HepG2 (cell line): Measurements from ENCODE around the gene FLYWCH1. TPM values are rescaled to one million over a fixed set of nuclear protein-coding genes. Genes with fewer than 3 reads are reported as not detected.

Experiments
- ATF4 ChIP-seq, 2 experiments: fragments of 450-650 bp in 1 of 2; sonication (generic) in 1 of 2; formaldehyde crosslinking; IDR thresholded peaks; 2 replicates each; pipeline versions ENCODE4 v1.5.0 to v1.8.0; 2020 to 2022; ENCODE audit warnings: mild to moderate bottlenecking in 1 of 2, missing genetic modification reagents in 1 of 2
- CCAR2 ChIP-seq: fragments of 200-400 bp; formaldehyde crosslinking; optimal IDR thresholded peaks from 2 replicates; pipeline ENCODE3; 2018; ENCODE audit warnings: low read depth, mild to moderate bottlenecking, low read length, moderate library complexity
- CSRNP1 ChIP-seq: sonication (generic); formaldehyde crosslinking; IDR thresholded peaks from 2 replicates; pipeline ENCODE4 v1.8.1; 2023; ENCODE audit warnings: mild to moderate bottlenecking, missing genetic modification reagents
- CTCF ChIP-seq: sonication (generic); formaldehyde crosslinking; IDR thresholded peaks from 2 replicates; pipeline ENCODE4 v1.5.0; 2020; ENCODE audit warnings: mild to moderate bottlenecking, missing genetic modification reagents, moderate library complexity
- HNRNPK ChIP-seq: fragments of 200-400 bp; formaldehyde crosslinking; IDR thresholded peaks from 2 replicates; pipeline ENCODE4 v1.6.1; 2018; ENCODE audit warnings: low read length, low read depth, moderate library complexity, mild to moderate bottlenecking; ENCODE audit not compliant: poor library complexity, severe bottlenecking
- KLF16 ChIP-seq, 2 experiments: sonication (generic) in 1 of 2; formaldehyde crosslinking in 1 of 2; IDR thresholded peaks; 2 replicates each; pipeline versions ENCODE4 v1.6.1 to v1.8.0; 2016 to 2023; ENCODE audit warnings: missing genetic modification reagents in 2 of 2, missing compliant biosample characterization in 1 of 2
- KLF6 ChIP-seq: IDR thresholded peaks from 2 replicates; pipeline ENCODE4 v1.8.0; 2016; ENCODE audit warnings: missing biosample characterization, missing genetic modification reagents
- MAF1 ChIP-seq: sonication (generic); formaldehyde crosslinking; IDR thresholded peaks from 2 replicates; pipeline ENCODE4 v1.5.0; 2020; ENCODE audit warnings: missing genetic modification reagents, borderline replicate concordance
- MAFG ChIP-seq: sonication (generic); formaldehyde crosslinking; IDR thresholded peaks from 2 replicates; pipeline ENCODE4 v1.5.1; 2020; ENCODE audit warnings: mild to moderate bottlenecking, missing genetic modification reagents
- PHF8 ChIP-seq: sonication (generic); formaldehyde crosslinking; IDR thresholded peaks from 2 replicates; pipeline ENCODE4 v1.5.0; 2020; ENCODE audit warnings: missing genetic modification reagents
- POLR2AphosphoS2 ChIP-seq: IDR thresholded peaks from 2 replicates; pipeline ENCODE4 v1.6.1; 2011; ENCODE audit warnings: low read depth, low read length, improper control_type of control experiment
- REPIN1 ChIP-seq: sonication (generic); formaldehyde crosslinking; IDR thresholded peaks from 2 replicates; pipeline ENCODE4 v1.8.0; 2022; ENCODE audit warnings: missing genetic modification reagents, low read depth, mild to moderate bottlenecking, borderline replicate concordance
- SOX13 ChIP-seq, 3 experiments: fragments of 450-650 bp in 1 of 3; sonication (generic) in 1 of 3; formaldehyde crosslinking in 1 of 3; IDR thresholded peaks in 2 of 3; conservative IDR thresholded peaks in 1 of 3; 2 replicates each; pipeline versions ENCODE4 v1.5.0 to v1.6.1; 2016 to 2020; ENCODE audit warnings: antibody characterized with exemption in 1 of 3, mild to moderate bottlenecking in 1 of 3, missing compliant biosample characterization in 1 of 3, missing genetic modification reagents in 1 of 3, moderate library complexity in 1 of 3
- TBX2 ChIP-seq: sonication (generic); formaldehyde crosslinking; IDR thresholded peaks from 2 replicates; pipeline ENCODE4 v1.5.0; 2020; ENCODE audit warnings: missing genetic modification reagents, mild to moderate bottlenecking, borderline replicate concordance
- ZNF12 ChIP-seq: sonication (generic); formaldehyde crosslinking; IDR thresholded peaks from 2 replicates; pipeline ENCODE4 v1.5.0; 2020; ENCODE audit warnings: missing genetic modification reagents
- ZNF138 ChIP-seq: sonication (generic); formaldehyde crosslinking; IDR thresholded peaks from 2 replicates; pipeline ENCODE4 v1.5.0; 2020; ENCODE audit warnings: mild to moderate bottlenecking, low read depth, missing genetic modification reagents
- ZNF225 ChIP-seq: sonication (generic); formaldehyde crosslinking; IDR thresholded peaks from 2 replicates; pipeline ENCODE4 v1.4.0; 2020; ENCODE audit warnings: mild to moderate bottlenecking, missing genetic modification reagents
- ZNF496 ChIP-seq: sonication (generic); formaldehyde crosslinking; IDR thresholded peaks from 2 replicates; pipeline ENCODE4 v1.8.1; 2023; ENCODE audit warnings: mild to moderate bottlenecking, moderate library complexity, missing genetic modification reagents; ENCODE audit not compliant: insufficient replicate concordance
- ZNF501 ChIP-seq: sonication (generic); formaldehyde crosslinking; IDR thresholded peaks from 2 replicates; pipeline ENCODE4 v1.5.1; 2020; ENCODE audit warnings: mild to moderate bottlenecking, moderate library complexity, missing genetic modification reagents
- ZNF512B ChIP-seq: sonication (generic); formaldehyde crosslinking; IDR thresholded peaks from 2 replicates; pipeline ENCODE4 v1.5.1; 2020; ENCODE audit warnings: missing genetic modification reagents, mild to moderate bottlenecking, borderline replicate concordance
- polyA plus RNA-seq, 8 experiments: library from polyadenylated mRNA; depleted of rRNA in 3 of 8; stranded (reverse) in 7 of 8; unstranded in 1 of 8; fragments of >200 nt; fragmentation: Illumina TruSeq in 4 of 8; extraction: Trizol in 4 of 8; gene quantifications; 2 replicates each; pipeline versions ENCODE4 v1.2.1 to v1.2.3, GENCODE V29; 2011 to 2016; ENCODE audit warnings: low read depth in 4 of 8, missing spikeins in 1 of 8, mixed read lengths in 1 of 8; ENCODE audit not compliant: insufficient read depth in 1 of 8
- total RNA-seq, 5 experiments: library from RNA; depleted of rRNA; stranded (reverse); fragments of >200 nt; fragmentation: Illumina TruSeq; extraction: Trizol; gene quantifications; 2 replicates each; pipeline ENCODE4 v1.2.3, GENCODE V29; 2016; ENCODE audit warnings: low read depth in 1 of 5

Gene FLYWCH1
- total and polyA plus RNA-seq, 2 of the 13 experiments (the other 11 are each of a cell fraction or from before 2014, with no cell fraction given), result 7.3 to 12.4 TPM

- TF ChIP-seq REPIN1 (CRISPR knock-in tag) (no peak), ZNF496 (no peak), ZNF138 (CRISPR knock-in tag) (no peak), HNRNPK (peak; percentile 26), CSRNP1 (CRISPR knock-in tag) (peak; percentile 86; the same call in 1 of the 2 replicates), MAFG (no peak), KLF6 (CRISPR knock-in tag) (0 out of 2 replicates have a peak, but pooled peaks have one; percentile 34), POLR2AphosphoS2 (no peak), CCAR2 (no peak), ZNF501 (CRISPR knock-in tag) (peak; percentile 53; the same call in 1 of the 2 replicates), ZNF12 (CRISPR knock-in tag) (no peak; the same call in 1 of the 2 replicates), ATF4 (CRISPR knock-in tag; IDR thresholded peaks at IDR 0.05) (no peak), TBX2 (CRISPR knock-in tag) (peak; percentile 63; the same call in 1 of the 2 replicates), PHF8 (peak; percentile 92), ZNF225 (CRISPR knock-in tag) (peak; percentile 23), CTCF (CRISPR knock-in tag) (no peak; the same call in 1 of the 2 replicates), ZNF512B (CRISPR knock-in tag) (no peak), MAF1 (CRISPR knock-in tag) (0 out of 2 replicates have a peak, but pooled peaks have one; percentile 35), SOX13 (IDR thresholded peaks at IDR 0.05) (no peak), SOX13 (CRISPR knock-in tag; conservative IDR thresholded peaks at IDR 0.05 in 1 of 2, IDR thresholded peaks at IDR 0.05 in 1 of 2) (no peak), KLF16 (CRISPR knock-in tag; IDR thresholded peaks at IDR 0.05) (peak in 1 of 2 experiments; percentile 10; a peak in 1 of 4 replicates)
Measured at GRCh38 chr16:2980227-2981176, 68.8 kb downstream of the FLYWCH1 start, which contains the start of gene PKMYT1 (continued).
